ENCODE results near the gene GPX5.

Gene GPX5

DNA sequence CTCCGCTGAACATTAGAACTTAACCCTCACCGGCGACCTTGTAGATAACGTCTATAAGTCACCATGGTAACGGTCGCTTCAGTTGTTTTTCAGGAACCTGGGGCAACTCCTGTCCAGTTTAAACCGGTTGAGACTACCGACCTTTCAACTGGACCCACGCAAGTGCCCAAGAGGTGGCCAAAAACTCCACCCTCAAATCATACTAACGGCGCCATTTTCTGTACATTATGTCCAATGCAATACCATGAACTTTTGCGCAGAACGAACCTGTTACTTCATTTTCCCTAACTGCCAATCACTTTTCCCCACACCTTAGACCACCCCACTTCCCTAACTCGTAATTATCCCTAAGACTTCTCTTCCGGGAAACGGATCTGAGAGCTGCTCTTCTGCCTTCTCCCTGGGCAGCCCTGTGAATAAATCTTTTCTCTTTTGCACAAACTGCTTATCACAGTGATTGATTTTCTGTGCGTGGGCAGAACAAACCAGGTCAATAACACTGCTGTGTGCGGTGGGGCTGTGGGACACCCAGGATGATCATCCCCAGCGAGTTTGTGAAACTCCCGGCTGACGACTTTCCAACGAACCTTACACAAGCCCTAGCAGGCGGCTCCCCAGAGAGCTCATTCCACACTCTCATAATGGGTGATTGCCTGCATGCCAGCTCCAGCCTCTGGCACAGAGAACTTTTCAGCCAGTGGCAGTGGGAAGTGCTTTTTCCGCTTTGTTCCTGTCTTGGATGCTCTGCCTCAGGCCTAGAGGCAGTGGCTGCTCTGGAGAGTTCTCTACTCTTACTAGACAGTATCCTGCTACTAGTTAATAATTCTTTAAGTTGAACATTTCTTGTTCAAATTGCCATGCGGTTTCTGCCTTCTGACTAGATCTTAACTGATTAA lies 28.6 kb downstream of the GPX5 start:
- no peaks in the 10 kb centered on the region for H3K9me3 ChIP-seq (ENCODE audit: control insufficient read depth, insufficient read depth, low read depth, low read length)
- CTCF ChIA-PET = interaction anchor here (0.9 to 1.5 kb wide), 3 partner anchors 9 to 30 kb away, joined by 3 to 4 read pairs (median 4); no protein-coding TSS in a partner anchor
- H3K4me3 ChIP-seq (ENCODE audit: low read depth, low read length) = no peak overlapping the region
- TF ChIP-seq ZNF266 (tag by site-specific recombination; IDR thresholded peaks at IDR 0.05; ENCODE audit: low read depth) (no peak), ZNF571 (tag by site-specific recombination; IDR thresholded peaks at IDR 0.05) (no peak), ZNF555 (tag by site-specific recombination; conservative IDR thresholded peaks at IDR 0.05) (no peak), ZNF561 (tag by site-specific recombination; IDR thresholded peaks at IDR 0.05; ENCODE audit: borderline replicate concordance) (no peak), ZNF785 (tag by site-specific recombination; IDR thresholded peaks at IDR 0.05) (no peak), ZNF510 (tag by site-specific recombination; IDR thresholded peaks at IDR 0.05; ENCODE audit: insufficient replicate concordance) (no peak), MYNN (tag by site-specific recombination; IDR thresholded peaks at IDR 0.05; ENCODE audit: borderline replicate concordance) (no peak), ZNF610 (tag by site-specific recombination; IDR thresholded peaks at IDR 0.05; ENCODE audit: borderline replicate concordance) (no peak), ZNF366 (tag by site-specific recombination; conservative IDR thresholded peaks at IDR 0.05) (no peak), SALL2 (tag by site-specific recombination; IDR thresholded peaks at IDR 0.05; ENCODE audit: borderline replicate concordance) (no peak), KLF9 (tag by site-specific recombination; IDR thresholded peaks at IDR 0.05; ENCODE audit: low read depth) (no peak), ZNF654 (tag by site-specific recombination; IDR thresholded peaks at IDR 0.05; ENCODE audit: low read depth) (no peak), REPIN1 (tag by site-specific recombination; IDR thresholded peaks at IDR 0.05; ENCODE audit: low read depth) (no peak), ZNF335 (tag by site-specific recombination; conservative IDR thresholded peaks at IDR 0.05) (no peak)
- TF ChIP-seq, protein P1, sequence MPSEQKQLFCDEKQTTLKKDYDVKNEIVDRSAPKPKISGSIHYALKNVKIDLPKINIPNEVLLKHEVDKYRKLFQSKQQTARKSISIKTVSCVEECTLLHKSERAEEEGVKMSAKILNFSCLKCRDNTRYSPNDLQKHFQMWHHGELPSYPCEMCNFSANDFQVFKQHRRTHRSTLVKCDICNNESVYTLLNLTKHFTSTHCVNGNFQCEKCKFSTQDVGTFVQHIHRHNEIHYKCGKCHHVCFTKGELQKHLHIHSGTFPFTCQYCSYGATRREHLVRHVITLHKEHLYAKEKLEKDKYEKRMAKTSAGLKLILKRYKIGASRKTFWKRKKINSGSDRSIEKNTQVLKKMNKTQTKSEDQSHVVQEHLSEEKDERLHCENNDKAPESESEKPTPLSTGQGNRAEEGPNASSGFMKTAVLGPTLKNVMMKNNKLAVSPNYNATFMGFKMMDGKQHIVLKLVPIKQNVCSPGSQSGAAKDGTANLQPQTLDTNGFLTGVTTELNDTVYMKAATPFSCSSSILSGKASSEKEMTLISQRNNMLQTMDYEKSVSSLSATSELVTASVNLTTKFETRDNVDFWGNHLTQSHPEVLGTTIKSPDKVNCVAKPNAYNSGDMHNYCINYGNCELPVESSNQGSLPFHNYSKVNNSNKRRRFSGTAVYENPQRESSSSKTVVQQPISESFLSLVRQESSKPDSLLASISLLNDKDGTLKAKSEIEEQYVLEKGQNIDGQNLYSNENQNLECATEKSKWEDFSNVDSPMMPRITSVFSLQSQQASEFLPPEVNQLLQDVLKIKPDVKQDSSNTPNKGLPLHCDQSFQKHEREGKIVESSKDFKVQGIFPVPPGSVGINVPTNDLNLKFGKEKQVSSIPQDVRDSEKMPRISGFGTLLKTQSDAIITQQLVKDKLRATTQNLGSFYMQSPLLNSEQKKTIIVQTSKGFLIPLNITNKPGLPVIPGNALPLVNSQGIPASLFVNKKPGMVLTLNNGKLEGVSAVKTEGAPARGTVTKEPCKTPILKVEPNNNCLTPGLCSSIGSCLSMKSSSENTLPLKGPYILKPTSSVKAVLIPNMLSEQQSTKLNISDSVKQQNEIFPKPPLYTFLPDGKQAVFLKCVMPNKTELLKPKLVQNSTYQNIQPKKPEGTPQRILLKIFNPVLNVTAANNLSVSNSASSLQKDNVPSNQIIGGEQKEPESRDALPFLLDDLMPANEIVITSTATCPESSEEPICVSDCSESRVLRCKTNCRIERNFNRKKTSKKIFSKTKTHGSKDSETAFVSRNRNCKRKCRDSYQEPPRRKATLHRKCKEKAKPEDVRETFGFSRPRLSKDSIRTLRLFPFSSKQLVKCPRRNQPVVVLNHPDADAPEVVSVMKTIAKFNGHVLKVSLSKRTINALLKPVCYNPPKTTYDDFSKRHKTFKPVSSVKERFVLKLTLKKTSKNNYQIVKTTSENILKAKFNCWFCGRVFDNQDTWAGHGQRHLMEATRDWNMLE (tag by site-specific recombination; conservative IDR thresholded peaks at IDR 0.05; ENCODE audit: low read depth) = no peak
- TF ChIP-seq, protein P2, sequence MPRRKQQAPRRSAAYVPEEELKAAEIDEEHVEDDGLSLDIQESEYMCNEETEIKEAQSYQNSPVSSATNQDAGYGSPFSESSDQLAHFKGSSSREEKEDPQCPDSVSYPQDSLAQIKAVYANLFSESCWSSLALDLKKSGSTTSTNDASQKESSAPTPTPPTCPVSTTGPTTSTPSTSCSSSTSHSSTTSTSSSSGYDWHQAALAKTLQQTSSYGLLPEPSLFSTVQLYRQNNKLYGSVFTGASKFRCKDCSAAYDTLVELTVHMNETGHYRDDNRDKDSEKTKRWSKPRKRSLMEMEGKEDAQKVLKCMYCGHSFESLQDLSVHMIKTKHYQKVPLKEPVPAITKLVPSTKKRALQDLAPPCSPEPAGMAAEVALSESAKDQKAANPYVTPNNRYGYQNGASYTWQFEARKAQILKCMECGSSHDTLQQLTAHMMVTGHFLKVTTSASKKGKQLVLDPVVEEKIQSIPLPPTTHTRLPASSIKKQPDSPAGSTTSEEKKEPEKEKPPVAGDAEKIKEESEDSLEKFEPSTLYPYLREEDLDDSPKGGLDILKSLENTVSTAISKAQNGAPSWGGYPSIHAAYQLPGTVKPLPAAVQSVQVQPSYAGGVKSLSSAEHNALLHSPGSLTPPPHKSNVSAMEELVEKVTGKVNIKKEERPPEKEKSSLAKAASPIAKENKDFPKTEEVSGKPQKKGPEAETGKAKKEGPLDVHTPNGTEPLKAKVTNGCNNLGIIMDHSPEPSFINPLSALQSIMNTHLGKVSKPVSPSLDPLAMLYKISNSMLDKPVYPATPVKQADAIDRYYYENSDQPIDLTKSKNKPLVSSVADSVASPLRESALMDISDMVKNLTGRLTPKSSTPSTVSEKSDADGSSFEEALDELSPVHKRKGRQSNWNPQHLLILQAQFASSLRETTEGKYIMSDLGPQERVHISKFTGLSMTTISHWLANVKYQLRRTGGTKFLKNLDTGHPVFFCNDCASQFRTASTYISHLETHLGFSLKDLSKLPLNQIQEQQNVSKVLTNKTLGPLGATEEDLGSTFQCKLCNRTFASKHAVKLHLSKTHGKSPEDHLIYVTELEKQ (tag by site-specific recombination; IDR thresholded peaks at IDR 0.05; ENCODE audit: borderline replicate concordance) = no peak
- TF ChIP-seq, protein P3, sequence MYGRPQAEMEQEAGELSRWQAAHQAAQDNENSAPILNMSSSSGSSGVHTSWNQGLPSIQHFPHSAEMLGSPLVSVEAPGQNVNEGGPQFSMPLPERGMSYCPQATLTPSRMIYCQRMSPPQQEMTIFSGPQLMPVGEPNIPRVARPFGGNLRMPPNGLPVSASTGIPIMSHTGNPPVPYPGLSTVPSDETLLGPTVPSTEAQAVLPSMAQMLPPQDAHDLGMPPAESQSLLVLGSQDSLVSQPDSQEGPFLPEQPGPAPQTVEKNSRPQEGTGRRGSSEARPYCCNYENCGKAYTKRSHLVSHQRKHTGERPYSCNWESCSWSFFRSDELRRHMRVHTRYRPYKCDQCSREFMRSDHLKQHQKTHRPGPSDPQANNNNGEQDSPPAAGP (tag by site-specific recombination; IDR thresholded peaks at IDR 0.05) = no peak
- no peak overlapping the region for H3K27ac ChIP-seq (ENCODE audit: extremely low read depth, low read depth, low read length)
- POLR2A ChIA-PET = no interaction called here
- no peaks in the 10 kb centered on the region for H3K36me3 ChIP-seq (ENCODE audit: control insufficient read depth in 2 of 2, insufficient read depth in 1 of 2, low read length in 2 of 2)
- H3K4me1 ChIP-seq (ENCODE audit: control insufficient read depth, insufficient read depth, low read length) = no peaks in the 10 kb centered on the region

Data from HEK293 (cell line).